ENCODE data around the gene NRXN3.

Gene NRXN3

GRCh38 chr14:79480212-79480611 lies 1310.0 kb downstream of the NRXN3 start:
- DNase-seq (ENCODE audit: low spot score), result no peak

- DNase-seq (ENCODE audit: low spot score), result no peak
Measured at GRCh38 chr14:79482825-79483224, 1312.7 kb downstream of the NRXN3 start.

- no peak for DNase-seq (ENCODE audit: low spot score)
Measured at GRCh38 chr14:79483477-79484388, 1313.6 kb downstream of the NRXN3 start.

- DNase-seq (ENCODE audit: low spot score), result no peak
Measured at GRCh38 chr14:79487632-79488031, 1317.5 kb downstream of the NRXN3 start.

- DNase-seq (ENCODE audit: low spot score), result no peak
Measured at GRCh38 chr14:79491161-79491560, 1321.0 kb downstream of the NRXN3 start.

- DNase-seq (ENCODE audit: low spot score), result no peak
Measured at GRCh38 chr14:79493081-79493645, 1323.0 kb downstream of the NRXN3 start.

GRCh38 chr14:79496701-79497100 lies 1326.5 kb downstream of the NRXN3 start:
- DNase-seq (ENCODE audit: low spot score), result no peak

GRCh38 chr14:79500489-79500888 lies 1330.3 kb downstream of the NRXN3 start:
- no peak for DNase-seq (ENCODE audit: low spot score)

- DNase-seq (ENCODE audit: low spot score), result no peak
Measured at GRCh38 chr14:79502136-79502750, 1332.1 kb downstream of the NRXN3 start.

- no peak for DNase-seq (ENCODE audit: low spot score)
Measured at GRCh38 chr14:79502751-79503148, 1332.6 kb downstream of the NRXN3 start.

- no peak for DNase-seq (ENCODE audit: low spot score)
Measured at GRCh38 chr14:79510659-79511058, 1340.5 kb downstream of the NRXN3 start.

GRCh38 chr14:79511146-79511545 lies 1341.0 kb downstream of the NRXN3 start:
- no peak for DNase-seq (ENCODE audit: low spot score)

- no peak for DNase-seq (ENCODE audit: low spot score)
Measured at GRCh38 chr14:79513446-79513845, 1343.3 kb downstream of the NRXN3 start.

GRCh38 chr14:79514700-79515099 lies 1344.5 kb downstream of the NRXN3 start:
- no peak for DNase-seq (ENCODE audit: low spot score)

- DNase-seq (ENCODE audit: low spot score), result no peak
Measured at GRCh38 chr14:79515158-79515557, 1345.0 kb downstream of the NRXN3 start.

- DNase-seq (ENCODE audit: low spot score), result no peak
Measured at GRCh38 chr14:79516009-79516408, 1345.8 kb downstream of the NRXN3 start.

GRCh38 chr14:79525416-79525815 lies 1355.2 kb downstream of the NRXN3 start:
- DNase-seq (ENCODE audit: low spot score), result no peak

GRCh38 chr14:79528828-79529416 lies 1358.7 kb downstream of the NRXN3 start:
- DNase-seq (ENCODE audit: low spot score), result no peak

- DNase-seq (ENCODE audit: low spot score), result no peak
Measured at GRCh38 chr14:79530555-79530954, 1360.4 kb downstream of the NRXN3 start.

- DNase-seq (ENCODE audit: low spot score), result no peak
Measured at GRCh38 chr14:79534703-79535353, 1364.7 kb downstream of the NRXN3 start.

GRCh38 chr14:79540394-79540793 lies 1370.2 kb downstream of the NRXN3 start:
- DNase-seq (ENCODE audit: low spot score), result no peak

- no peak for DNase-seq (ENCODE audit: low spot score)
Measured at GRCh38 chr14:79542121-79542520, 1371.9 kb downstream of the NRXN3 start.

All from hematopoietic multipotent progenitor cell treated with erythropoietin and hydrocortisone succinate and interleukin-3 and kit ligand, for 15 days (in vitro differentiated cells).